Activated CD4-positive, alpha-beta T cell treated with anti-CD3 and anti-CD28 coated beads for 24 hours (primary cell): ENCODE data around the gene BTN1A1.
"Not testable (repeated sequence)": the region's sequence is repeated elsewhere in the genome, so short reads cannot be mapped to it uniquely, and the experiment has no call there.

ENCODE experiments used
- DNase-seq, 2 donors: peaks; one replicate each; pipeline ENCODE4 v3.0.0-alpha.2; 2020; ENCODE audit warnings: low read depth in 2 of 2

The BTN1A1 gene

GRCh38 chr6:26500102-26500501 lies at the start of gene BTN1A1:
BTN1A1 (plus strand) TSS chr6:26500303; CDS start chr6:26501287, 984 bp downstream.
- DNase-seq = no peak

GRCh38 chr6:26452631-26453235 lies 47.4 kb upstream of the BTN1A1 start:
- no peak for DNase-seq

GRCh38 chr6:26454631-26455030 lies 45.5 kb upstream of the BTN1A1 start:
- DNase-seq = no peak

GRCh38 chr6:26455357-26455970 lies 44.6 kb upstream of the BTN1A1 start:
- DNase-seq = no peak

GRCh38 chr6:26457264-26457805 lies 42.8 kb upstream of the BTN1A1 start:
- DNase-seq = no peak

GRCh38 chr6:26457806-26458688 lies 42.1 kb upstream of the BTN1A1 start, which contains the start of gene BTN2A1:
BTN2A1 (plus strand) TSS chr6:26457955; CDS start chr6:26458637, 682 bp downstream.
- DNase-seq = peak; percentile 32 to 39

GRCh38 chr6:26459023-26459810 lies 40.9 kb upstream of the BTN1A1 start:
- DNase-seq = no peak

- not testable (repeated sequence) for DNase-seq
Measured at GRCh38 chr6:26461353-26461752, 38.8 kb upstream of the BTN1A1 start.

- DNase-seq = no peak
Measured at GRCh38 chr6:26464014-26464413, 36.1 kb upstream of the BTN1A1 start.

- DNase-seq = no peak
Measured at GRCh38 chr6:26464416-26465131, 35.5 kb upstream of the BTN1A1 start.

- DNase-seq = no peak
Measured at GRCh38 chr6:26465776-26466175, 34.3 kb upstream of the BTN1A1 start.

GRCh38 chr6:26468829-26469228 lies 31.3 kb upstream of the BTN1A1 start:
- DNase-seq = no peak

GRCh38 chr6:26470643-26471042 lies 29.5 kb upstream of the BTN1A1 start:
- no peak for DNase-seq

- DNase-seq = no peak
Measured at GRCh38 chr6:26471970-26472369, 28.1 kb upstream of the BTN1A1 start.

- DNase-seq = no peak
Measured at GRCh38 chr6:26472549-26473290, 27.4 kb upstream of the BTN1A1 start.

GRCh38 chr6:26473429-26473757 lies 26.7 kb upstream of the BTN1A1 start:
- no peak for DNase-seq

GRCh38 chr6:26473758-26474438 lies 26.2 kb upstream of the BTN1A1 start:
- DNase-seq = peak; percentile 55 to 61

GRCh38 chr6:26474439-26474881 lies 25.6 kb upstream of the BTN1A1 start:
- DNase-seq = no peak
